ENCODE results near the gene TOP3B. TPM values are rescaled to one million over a fixed set of nuclear protein-coding genes. Genes with fewer than 3 reads are reported as not detected.

The TOP3B gene
- total and polyA plus RNA-seq, 9 of the 15 experiments (the other 6 are each of a cell fraction or from before 2014, with no cell fraction given): 3.0 to 188 (median 112) TPM

GRCh38 chr22:21978564-21979386 is 3.8 kb downstream of the TOP3B start (continued):
- TF ChIP-seq ZBTB26 (CRISPR knock-in tag; IDR thresholded peaks at IDR 0.05): peak; percentile 86
- no peak for TF ChIP-seq GTF2A2 (tag; IDR thresholded peaks at IDR 0.05)
- no peak for TF ChIP-seq KHSRP (IDR thresholded peaks at IDR 0.05)
- no peak for TF ChIP-seq NFYB (IDR thresholded peaks at IDR 0.05; ENCODE audit: extremely low read depth, insufficient read length)
- no peak for TF ChIP-seq ESRRB (CRISPR knock-in tag; IDR thresholded peaks at IDR 0.05; ENCODE audit: borderline replicate concordance)
- TF ChIP-seq, protein P1, sequence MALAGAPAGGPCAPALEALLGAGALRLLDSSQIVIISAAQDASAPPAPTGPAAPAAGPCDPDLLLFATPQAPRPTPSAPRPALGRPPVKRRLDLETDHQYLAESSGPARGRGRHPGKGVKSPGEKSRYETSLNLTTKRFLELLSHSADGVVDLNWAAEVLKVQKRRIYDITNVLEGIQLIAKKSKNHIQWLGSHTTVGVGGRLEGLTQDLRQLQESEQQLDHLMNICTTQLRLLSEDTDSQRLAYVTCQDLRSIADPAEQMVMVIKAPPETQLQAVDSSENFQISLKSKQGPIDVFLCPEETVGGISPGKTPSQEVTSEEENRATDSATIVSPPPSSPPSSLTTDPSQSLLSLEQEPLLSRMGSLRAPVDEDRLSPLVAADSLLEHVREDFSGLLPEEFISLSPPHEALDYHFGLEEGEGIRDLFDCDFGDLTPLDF (CRISPR knock-in tag; IDR thresholded peaks at IDR 0.05): peak; percentile 13; the same call in 1 of the 2 replicates
- TF ChIP-seq E2F3 (CRISPR knock-in tag; IDR thresholded peaks at IDR 0.05): 0 out of 2 replicates have a peak, but pooled peaks have one; percentile 7
- TF ChIP-seq ZNF57 (CRISPR knock-in tag; IDR thresholded peaks at IDR 0.05): no peak
- TF ChIP-seq MLX (CRISPR knock-in tag; conservative IDR thresholded peaks at IDR 0.05): 0 out of 4 replicates have a peak, but pooled peaks of 1 of the 2 experiments have one; percentile 51
- TF ChIP-seq SRSF9 (IDR thresholded peaks at IDR 0.05; ENCODE audit: borderline replicate concordance, low read depth, low read length): no peak
- TF ChIP-seq WHSC1 (IDR thresholded peaks at IDR 0.05; ENCODE audit: low read length): peak; percentile 17
